ENCODE data around the gene COL5A1. TPM values are rescaled to one million over a fixed set of nuclear protein-coding genes. Genes with fewer than 3 reads are reported as not detected.

Gene COL5A1
- total RNA-seq, 4 donors from 2014 or later, result 1.6 to 2.8 (median 2.3) TPM

DNA sequence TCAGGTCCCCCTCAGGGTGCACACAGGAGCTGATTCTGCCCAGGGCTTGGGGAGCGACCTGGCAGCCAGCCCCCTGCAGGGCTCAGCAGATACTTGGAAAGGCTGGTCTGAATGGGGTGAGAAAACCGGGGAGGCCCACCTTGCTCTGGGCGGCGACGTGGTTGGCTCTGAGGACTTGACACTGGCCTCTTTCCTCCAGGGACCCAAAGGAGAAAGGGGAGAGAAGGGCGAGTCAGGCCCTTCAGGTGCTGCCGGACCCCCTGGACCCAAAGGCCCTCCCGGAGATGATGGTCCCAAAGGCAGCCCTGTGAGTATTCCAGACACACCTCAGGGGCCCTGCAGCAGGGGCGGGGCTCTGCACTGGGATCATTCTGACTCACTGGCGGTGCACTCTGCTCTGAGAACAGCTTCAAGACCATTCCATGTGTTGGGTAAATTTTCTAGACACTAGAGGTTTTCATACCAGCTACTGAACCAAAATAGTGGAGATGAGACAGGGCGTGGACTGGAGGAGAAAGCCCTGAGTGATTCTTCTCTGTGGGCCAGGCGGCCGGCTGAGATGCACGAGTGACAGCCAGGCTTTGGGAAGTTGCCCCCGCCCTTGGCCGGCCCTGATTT is 173.1 kb downstream of the COL5A1 start:
- no peak overlapping the region for H3K27ac ChIP-seq
- no peaks in the 10 kb centered on the region for H3K9me3 ChIP-seq
- TF ChIP-seq, protein P1, sequence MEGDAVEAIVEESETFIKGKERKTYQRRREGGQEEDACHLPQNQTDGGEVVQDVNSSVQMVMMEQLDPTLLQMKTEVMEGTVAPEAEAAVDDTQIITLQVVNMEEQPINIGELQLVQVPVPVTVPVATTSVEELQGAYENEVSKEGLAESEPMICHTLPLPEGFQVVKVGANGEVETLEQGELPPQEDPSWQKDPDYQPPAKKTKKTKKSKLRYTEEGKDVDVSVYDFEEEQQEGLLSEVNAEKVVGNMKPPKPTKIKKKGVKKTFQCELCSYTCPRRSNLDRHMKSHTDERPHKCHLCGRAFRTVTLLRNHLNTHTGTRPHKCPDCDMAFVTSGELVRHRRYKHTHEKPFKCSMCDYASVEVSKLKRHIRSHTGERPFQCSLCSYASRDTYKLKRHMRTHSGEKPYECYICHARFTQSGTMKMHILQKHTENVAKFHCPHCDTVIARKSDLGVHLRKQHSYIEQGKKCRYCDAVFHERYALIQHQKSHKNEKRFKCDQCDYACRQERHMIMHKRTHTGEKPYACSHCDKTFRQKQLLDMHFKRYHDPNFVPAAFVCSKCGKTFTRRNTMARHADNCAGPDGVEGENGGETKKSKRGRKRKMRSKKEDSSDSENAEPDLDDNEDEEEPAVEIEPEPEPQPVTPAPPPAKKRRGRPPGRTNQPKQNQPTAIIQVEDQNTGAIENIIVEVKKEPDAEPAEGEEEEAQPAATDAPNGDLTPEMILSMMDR (IDR thresholded peaks at IDR 0.05 in 4 of 5, conservative IDR thresholded peaks at IDR 0.05 in 1 of 5), result no peak
- in situ Hi-C loops (cut with MboI; ENCODE audit: low sequenced_read_pairs in 4 of 4) (no loop called here), intact Hi-C loops (cut with DNase I; ENCODE audit: low total_unique reads) (no loop called here)
- H3K4me3 ChIP-seq, result no peak overlapping the region
- ATAC-seq (no peak), DNase-seq (no peak)
- H3K4me1 ChIP-seq, result no peaks in the 10 kb centered on the region
- H3K36me3 ChIP-seq, result no peaks in the 10 kb centered on the region
- H3K27me3 ChIP-seq, result no peaks in the 10 kb centered on the region

DNA sequence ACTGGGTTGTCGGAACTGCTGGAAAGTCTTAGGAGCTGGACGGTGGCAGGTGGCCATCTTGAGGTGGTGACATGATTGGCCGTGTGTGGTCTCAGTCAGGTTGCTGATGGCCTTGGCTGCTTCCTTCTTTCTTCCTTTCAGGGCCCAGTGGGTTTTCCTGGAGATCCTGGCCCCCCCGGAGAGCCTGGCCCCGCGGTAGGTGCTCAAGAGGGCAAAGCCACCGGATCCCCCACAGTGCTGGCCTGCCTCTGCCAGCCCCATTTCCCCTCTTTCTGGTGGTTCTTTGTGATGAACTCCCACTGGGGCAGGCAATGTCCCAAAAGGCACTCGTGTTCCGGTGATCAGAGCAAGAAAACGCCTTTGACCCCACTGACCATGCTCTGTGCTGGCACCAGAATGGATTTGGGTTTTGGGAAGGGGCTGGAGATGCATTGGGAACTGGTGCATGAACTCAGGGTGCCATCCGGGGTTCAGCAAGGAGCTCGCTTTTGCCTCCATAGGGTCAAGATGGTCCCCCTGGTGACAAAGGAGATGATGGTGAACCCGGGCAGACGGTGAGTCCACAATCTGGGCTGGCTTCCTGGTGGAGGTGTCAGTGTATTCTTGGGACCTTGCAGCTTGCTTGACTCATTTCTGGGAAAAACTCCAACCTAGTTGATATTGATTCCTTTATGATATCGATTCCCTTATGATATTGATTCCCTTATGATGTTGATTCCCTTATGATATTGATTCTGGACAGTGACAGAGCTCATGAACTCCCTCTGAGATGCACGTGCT is 174.0 kb downstream of the COL5A1 start:
- Histone ChIP-seq H3K27ac (no peak overlapping the region), H3K27me3 (no peaks in the 10 kb centered on the region), H3K9me3 (no peaks in the 10 kb centered on the region), H3K4me1 (no peaks in the 10 kb centered on the region), H3K36me3 (no peaks in the 10 kb centered on the region), H3K4me3 (no peak overlapping the region)
- TF ChIP-seq POLR2A (IDR thresholded peaks at IDR 0.05), result no peak
- TF ChIP-seq, protein P1 (IDR thresholded peaks at IDR 0.05 in 4 of 5, conservative IDR thresholded peaks at IDR 0.05 in 1 of 5), result no peak
- in situ Hi-C loops (cut with MboI; ENCODE audit: low sequenced_read_pairs in 4 of 4), result no loop called here
- intact Hi-C loops (cut with DNase I; ENCODE audit: low total_unique reads), result no loop called here
- DNase-seq, result no peak
- no peak for ATAC-seq

DNA sequence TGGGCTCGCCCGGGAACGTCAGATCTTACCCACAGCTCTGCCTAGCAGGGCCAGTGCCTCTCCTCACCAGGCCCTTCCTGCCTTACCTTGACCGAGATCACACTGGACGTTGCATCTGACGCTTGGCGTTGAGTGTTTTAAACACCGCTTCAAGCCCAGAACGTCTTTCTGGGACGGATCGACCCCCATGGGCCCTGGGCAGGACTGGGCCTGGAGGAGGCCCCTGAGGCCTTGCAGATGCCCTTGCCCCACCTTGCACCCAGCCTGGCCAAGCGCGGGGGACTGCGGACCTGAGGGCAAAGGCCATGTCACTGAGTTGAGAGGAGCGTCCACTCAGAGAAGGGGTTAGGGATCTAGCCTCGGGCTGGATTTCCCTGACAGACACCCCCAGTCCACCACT is 174.7 kb downstream of the COL5A1 start:
- H3K4me3 ChIP-seq, result no peak overlapping the region
- no peaks in the 10 kb centered on the region for H3K36me3 ChIP-seq
- no peaks in the 10 kb centered on the region for H3K9me3 ChIP-seq
- H3K4me1 ChIP-seq, result no peaks in the 10 kb centered on the region
- ATAC-seq, result no peak
- TF ChIP-seq, protein P1 (IDR thresholded peaks at IDR 0.05 in 4 of 5, conservative IDR thresholded peaks at IDR 0.05 in 1 of 5), result no peak
- no peak for TF ChIP-seq POLR2A (IDR thresholded peaks at IDR 0.05)
- H3K27me3 ChIP-seq, result no peaks in the 10 kb centered on the region
- in situ Hi-C loops (cut with MboI; ENCODE audit: low sequenced_read_pairs in 4 of 4) (no loop called here), intact Hi-C loops (cut with DNase I; ENCODE audit: low total_unique reads) (no loop called here)
- H3K27ac ChIP-seq, result no peak overlapping the region
- no peak for DNase-seq

DNA sequence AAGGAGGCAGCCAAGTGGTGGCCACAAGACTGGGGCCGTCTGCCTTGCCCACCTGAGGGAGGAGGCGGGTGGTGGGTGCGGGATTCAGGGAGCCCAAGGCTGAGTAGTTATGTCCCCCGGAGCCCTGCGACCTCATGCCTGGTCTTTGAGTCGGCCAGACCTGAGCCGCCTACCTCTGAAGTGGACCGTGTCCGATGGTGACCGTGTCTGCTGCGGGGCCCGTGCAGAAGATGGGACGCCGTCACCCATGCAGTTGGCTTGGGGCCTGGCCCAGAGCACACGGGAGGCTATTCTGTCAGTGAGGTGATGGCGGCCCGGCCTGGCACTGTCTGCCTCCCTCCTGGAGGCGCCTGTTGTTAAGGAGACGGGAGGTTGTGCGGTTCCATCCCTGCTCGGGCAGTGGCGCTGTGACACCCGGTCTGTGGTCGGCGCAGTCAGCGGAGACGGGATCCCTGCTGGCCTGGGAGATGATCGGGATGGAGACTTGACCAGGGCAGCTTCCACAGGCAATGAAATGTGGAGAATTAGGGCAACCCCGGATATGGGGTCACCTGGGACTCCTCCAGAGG is 176.5 kb downstream of the COL5A1 start:
- intact Hi-C loops (cut with DNase I; ENCODE audit: low total_unique reads), result no loop called here
- DNase-seq (no peak), ATAC-seq (no peak)
- H3K36me3 ChIP-seq, result no peaks in the 10 kb centered on the region
- no peaks in the 10 kb centered on the region for H3K27me3 ChIP-seq
- no peaks in the 10 kb centered on the region for H3K4me1 ChIP-seq
- TF ChIP-seq POLR2A (IDR thresholded peaks at IDR 0.05), result no peak
- TF ChIP-seq, protein P1 (IDR thresholded peaks at IDR 0.05 in 4 of 5, conservative IDR thresholded peaks at IDR 0.05 in 1 of 5), result no peak
- in situ Hi-C loops (cut with MboI; ENCODE audit: low sequenced_read_pairs in 4 of 4), result no loop called here
- H3K4me3 ChIP-seq, result no peak overlapping the region
- H3K27ac ChIP-seq, result no peak overlapping the region
- H3K9me3 ChIP-seq, result no peaks in the 10 kb centered on the region
